Prostate gland (tissue), 2 donors: ENCODE results near the gene MCMBP. TPM values are rescaled to one million over a fixed set of nuclear protein-coding genes. Genes with fewer than 3 reads are reported as not detected.
"Not testable (repeated sequence)": the region's sequence is repeated elsewhere in the genome, so short reads cannot be mapped to it uniquely, and the experiment has no call there.

Experiments
- DNase-seq: peaks from one replicate; pipeline ENCODE4 v3.0.0-alpha.2; 2019; ENCODE audit warnings: low spot score
- H3K27ac ChIP-seq, 2 donors: fragments of 200-600 bp; sonication (generic); 2 replicates each; pipeline ENCODE4 v1.5.1; 2017 to 2019
- H3K27me3 ChIP-seq: fragments of 200-600 bp; sonication (generic); replicated peaks from 2 replicates; pipeline ENCODE4 v1.5.1; 2019; ENCODE audit not compliant: insufficient read depth
- H3K36me3 ChIP-seq, 2 donors: fragments of 200-600 bp; sonication (generic); 1 replicate in 1 of 2; 2 replicates in 1 of 2; pipeline versions ENCODE4 v1.5.1 to v1.8.1; 2017 to 2019
- H3K4me1 ChIP-seq: fragments of 200-600 bp; sonication (generic); replicated peaks from 2 replicates; pipeline ENCODE4 v1.5.1; 2019
- H3K4me3 ChIP-seq, 2 donors: fragments of 200-600 bp; sonication (generic); 2 replicates each; pipeline ENCODE4 v1.5.1; 2017 to 2019
- H3K9me3 ChIP-seq: fragments of 200-600 bp; sonication (generic); 2 replicates; pipeline ENCODE4 v1.5.1; 2017
- CTCF ChIP-seq, 4 experiments: fragments of 200-600 bp in 2 of 4; fragments of 450-650 bp in 2 of 4; sonication (generic) in 2 of 4; IDR thresholded peaks; 1 replicate in 3 of 4; 2 replicates in 1 of 4; pipeline ENCODE4 v1.5.1; 2016 to 2019; ENCODE audit warnings: antibody characterized with exemption in 4 of 4, mild to moderate bottlenecking in 2 of 4, moderate library complexity in 2 of 4
- POLR2A ChIP-seq: fragments of 450-650 bp; IDR thresholded peaks from one replicate; pipeline ENCODE4 v1.6.1; 2016; ENCODE audit warnings: antibody characterized with exemption, mild to moderate bottlenecking
- POLR2AphosphoS5 ChIP-seq: sonication (generic); formaldehyde crosslinking; IDR thresholded peaks from one replicate; pipeline ENCODE4 v1.6.1; 2017; ENCODE audit warnings: antibody characterized with exemption
- WGBS: methylation state at CpG from one replicate; pipeline ENCODE4 v1.1.5; 2018; 5-methylcytosine and 5-hydroxymethylcytosine counted together
- intact Hi-C: fragments of 100-400 bp; cut with DNase I; formaldehyde crosslinking; loops from one replicate; pipeline ENCODE4 v1.14.2; 2022
- total RNA-seq, 2 donors: library from RNA; depleted of rRNA; stranded (reverse); fragments of >200 nt; gene quantifications; one replicate each; pipeline ENCODE4 v1.1.0, GENCODE V29; 2016

The MCMBP gene
- total RNA-seq, 2 donors from 2014 or later, result 37.6 to 45.4 TPM

GRCh38 chr10:119896061-119896655, 23.5 kb upstream of the MCMBP start:
- TF ChIP-seq CTCF (IDR thresholded peaks at IDR 0.05) (no peak), POLR2AphosphoS5 (peak; percentile 82), POLR2A (no peak)
- Histone ChIP-seq H3K4me3 (no peak overlapping the region), H3K9me3 (no peaks in the 10 kb centered on the region), H3K27me3 (no peaks in the 10 kb centered on the region), H3K4me1 (peaks cover 17% of the 10 kb centered on the region), H3K27ac (peak overlapping the region; percentile 24 to 36), H3K36me3 (no peaks in the 10 kb centered on the region)
- WGBS, result 22% methylated on average over 4 of the region's 4 CpGs
- intact Hi-C loops, result no loop called here
- peak; percentile 41 for DNase-seq

- Histone ChIP-seq H3K36me3 (no peaks in the 10 kb centered on the region), H3K27me3 (no peaks in the 10 kb centered on the region), H3K4me3 (no peak overlapping the region), H3K27ac (no peak overlapping the region), H3K4me1 (peaks cover 17% of the 10 kb centered on the region), H3K9me3 (no peaks in the 10 kb centered on the region)
- intact Hi-C loops, result no loop called here
- no peak for DNase-seq
- WGBS, result 85% methylated on average over 3 of the region's 3 CpGs
- TF ChIP-seq POLR2A, result no peak
- no peak for TF ChIP-seq CTCF (IDR thresholded peaks at IDR 0.05)
- TF ChIP-seq POLR2AphosphoS5, result no peak
These were observed 21.3 kb upstream of the MCMBP start for GRCh38 chr10:119893845-119894427.

GRCh38 chr10:119893074-119893473, 20.4 kb upstream of the MCMBP start:
- Histone ChIP-seq H3K27ac (peak overlapping the region; percentile 76 to 81), H3K4me1 (peaks cover 17% of the 10 kb centered on the region), H3K4me3 (peak overlapping the region; percentile 58 to 60), H3K9me3 (no peaks in the 10 kb centered on the region), H3K27me3 (no peaks in the 10 kb centered on the region), H3K36me3 (no peaks in the 10 kb centered on the region)
- TF ChIP-seq CTCF (IDR thresholded peaks at IDR 0.05) (no peak), POLR2A (no peak), POLR2AphosphoS5 (no peak)
- intact Hi-C loops, result no loop called here
- WGBS, result 1% methylated on average over 9 of the region's 9 CpGs
- DNase-seq, result no peak

- H3K4me3 ChIP-seq, result peak within 1 kb of the TSS; percentile 58 to 60
- H3K36me3 ChIP-seq, result no peaks in the 10 kb centered on the region
- peak within 1 kb of the TSS; percentile 76 to 81 for H3K27ac ChIP-seq
- peak in 2 of 4 experiments; percentile 29 to 39 for TF ChIP-seq CTCF (IDR thresholded peaks at IDR 0.05)
- TF ChIP-seq POLR2AphosphoS5, result peak; percentile 99
- TF ChIP-seq POLR2A, result peak; percentile 63
- no peaks in the 10 kb centered on the region for H3K27me3 ChIP-seq
- peaks cover 17% of the 10 kb centered on the region for H3K4me1 ChIP-seq
- peak; percentile 96 for DNase-seq
- no peaks in the 10 kb centered on the region for H3K9me3 ChIP-seq
- under 1% methylated on average over 60 of the region's 61 CpGs for WGBS
- intact Hi-C loops, result no loop called here
These were observed 19.8 kb upstream of the MCMBP start, which contains the start of gene SEC23IP for GRCh38 chr10:119892188-119893065. TSS of gene SEC23IP (plus strand) at chr10:119892730. CDS start at chr10:119892783, 53 bp downstream.

- DNase-seq, H3K27me3 ChIP-seq, intact Hi-C loops, H3K9me3 ChIP-seq, H3K36me3 ChIP-seq: not testable (repeated sequence)
- peaks cover 17% of the 10 kb centered on the region for H3K4me1 ChIP-seq
- 61% methylated on average over 14 of the region's 14 CpGs for WGBS
- peak overlapping the region; percentile 58 to 60 for H3K4me3 ChIP-seq
- H3K27ac ChIP-seq, result peak overlapping the region; percentile 76 to 81
These were observed 19.2 kb upstream of the MCMBP start for GRCh38 chr10:119891849-119892187.

- 87% methylated on average over 4 of the region's 4 CpGs for WGBS
- DNase-seq, H3K36me3 ChIP-seq, H3K4me3 ChIP-seq, H3K27ac ChIP-seq, H3K27me3 ChIP-seq, intact Hi-C loops, H3K4me1 ChIP-seq, H3K9me3 ChIP-seq: not testable (repeated sequence)
These were observed 17.7 kb upstream of the MCMBP start for GRCh38 chr10:119890307-119890706.

- H3K4me1 ChIP-seq, DNase-seq, H3K36me3 ChIP-seq, H3K4me3 ChIP-seq, H3K27me3 ChIP-seq, H3K9me3 ChIP-seq, intact Hi-C loops, H3K27ac ChIP-seq: not testable (repeated sequence)
- WGBS, result 55% methylated on average over 3 of the region's 3 CpGs
These were observed 16.6 kb upstream of the MCMBP start for GRCh38 chr10:119889201-119889600.

- H3K36me3 ChIP-seq, DNase-seq, H3K9me3 ChIP-seq, H3K4me1 ChIP-seq, H3K4me3 ChIP-seq, intact Hi-C loops, H3K27me3 ChIP-seq, H3K27ac ChIP-seq: not testable (repeated sequence)
- 73% methylated on average over 3 of the region's 3 CpGs for WGBS
These were observed 16.1 kb upstream of the MCMBP start for GRCh38 chr10:119888715-119889114.
